Mesodermal cell (in vitro differentiated cells): ENCODE measurements around the gene RALGAPB.

Experiments used
- H3K27ac ChIP-seq: 2 replicates; pipeline ENCODE4 v1.7.0; 2013; ENCODE audit warnings: mild to moderate bottlenecking, low read depth, low read length, moderate library complexity; ENCODE audit not compliant: severe bottlenecking
- H3K36me3 ChIP-seq: 2 replicates; pipeline ENCODE4 v1.7.1; 2013; ENCODE audit warnings: mild to moderate bottlenecking, low read length, moderate library complexity; ENCODE audit not compliant: control insufficient read depth, insufficient read depth
- H3K4me1 ChIP-seq: one replicate; pipeline ENCODE4 v1.7.1; 2013; ENCODE audit warnings: mild to moderate bottlenecking, low read length; ENCODE audit not compliant: insufficient read depth, control insufficient read depth, poor library complexity, severe bottlenecking
- H3K4me3 ChIP-seq: 2 replicates; pipeline ENCODE4 v1.7.0; 2013; ENCODE audit warnings: low read length, control low read depth, mild to moderate bottlenecking; ENCODE audit not compliant: insufficient read depth, poor library complexity, severe bottlenecking; ENCODE audit errors: extremely low read depth
- H3K9me3 ChIP-seq: 2 replicates; pipeline ENCODE4 v1.7.1; 2013; ENCODE audit warnings: mild to moderate bottlenecking, low read length, moderate library complexity; ENCODE audit not compliant: control insufficient read depth
- WGBS, 2 experiments: methylation state at CpG; one replicate each; pipeline ENCODE4 v1.1.5; 2013; ENCODE audit warnings: missing lambda C conversion rate in 2 of 2; ENCODE audit not compliant: insufficient coverage in 2 of 2; 5-methylcytosine and 5-hydroxymethylcytosine counted together

The RALGAPB gene

DNA sequence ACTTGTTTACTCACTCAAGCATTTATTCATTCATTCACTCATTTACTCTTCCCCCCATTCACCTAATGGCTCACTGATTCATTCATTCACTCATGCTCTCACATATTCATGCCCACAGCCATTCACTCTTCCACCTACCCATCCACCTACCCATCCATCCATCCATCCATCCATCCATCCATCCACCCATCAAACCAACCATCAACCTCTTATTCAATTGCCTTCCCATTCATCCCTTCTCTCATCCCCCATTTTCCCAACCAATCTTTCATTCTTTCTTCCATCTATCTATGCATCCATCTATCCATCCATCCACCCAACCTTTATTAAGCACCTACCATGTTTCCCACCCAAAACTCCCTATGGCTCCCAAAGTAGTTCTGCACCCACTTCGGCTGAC is 127.4 kb downstream of the RALGAPB start:
- no peaks in the 10 kb centered on the region for H3K9me3 ChIP-seq
- peaks cover 29% of the 10 kb centered on the region for H3K4me1 ChIP-seq
- H3K4me3 ChIP-seq = no peak overlapping the region
- 100% methylated on average over 1 of the region's 1 CpG for WGBS, 2 experiments
- H3K36me3 ChIP-seq = no peaks in the 10 kb centered on the region
- no peak overlapping the region for H3K27ac ChIP-seq

GRCh38 chr20:38601216-38602184 is 128.9 kb downstream of the RALGAPB start, which contains the start of gene ARHGAP40:
ARHGAP40 (plus strand) TSS chr20:38601809.
- WGBS, 2 experiments = 35 to 38% methylated on average over 29 to 31 of the region's 42 CpGs
- Histone ChIP-seq H3K4me3 (peak within 1 kb of the TSS; percentile 36), H3K27ac (no peak within 1 kb of the TSS), H3K36me3 (no peaks in the 10 kb centered on the region), H3K9me3 (no peaks in the 10 kb centered on the region), H3K4me1 (peaks cover 37% of the 10 kb centered on the region)

- H3K36me3 ChIP-seq = no peaks in the 10 kb centered on the region
- 52 to 54% methylated on average over 3 of the region's 5 CpGs for WGBS, 2 experiments
- no peaks in the 10 kb centered on the region for H3K9me3 ChIP-seq
- no peak overlapping the region for H3K27ac ChIP-seq
- peak overlapping the region; percentile 36 for H3K4me3 ChIP-seq
- H3K4me1 ChIP-seq = peaks cover 37% of the 10 kb centered on the region
Measured at GRCh38 chr20:38602185-38602581, 129.5 kb downstream of the RALGAPB start.

DNA sequence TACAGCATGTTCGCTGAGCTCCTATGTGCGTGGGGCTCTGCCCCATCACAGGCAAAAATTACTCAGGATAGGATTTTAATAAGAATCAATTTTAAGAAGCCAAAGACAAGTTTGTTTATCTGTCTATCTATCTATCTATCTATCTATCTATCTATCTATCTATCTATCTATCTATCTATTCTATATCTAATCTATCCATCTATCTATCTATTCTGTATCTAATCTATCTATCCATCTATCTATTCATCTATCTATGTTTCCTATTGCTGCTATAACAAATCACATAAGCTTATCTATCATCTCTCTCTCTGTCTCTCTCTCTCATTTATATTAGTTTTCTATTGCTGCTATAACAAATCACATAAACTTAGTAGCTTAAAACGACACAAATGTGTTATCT is 130.6 kb downstream of the RALGAPB start:
- no peak overlapping the region for H3K4me3 ChIP-seq
- H3K4me1 ChIP-seq = peaks cover 39% of the 10 kb centered on the region
- no peaks in the 10 kb centered on the region for H3K9me3 ChIP-seq
- H3K36me3 ChIP-seq = no peaks in the 10 kb centered on the region
- 60 to 84% methylated on average over 1 to 3 of the region's 3 CpGs for WGBS, 2 experiments
- H3K27ac ChIP-seq = no peak overlapping the region

DNA sequence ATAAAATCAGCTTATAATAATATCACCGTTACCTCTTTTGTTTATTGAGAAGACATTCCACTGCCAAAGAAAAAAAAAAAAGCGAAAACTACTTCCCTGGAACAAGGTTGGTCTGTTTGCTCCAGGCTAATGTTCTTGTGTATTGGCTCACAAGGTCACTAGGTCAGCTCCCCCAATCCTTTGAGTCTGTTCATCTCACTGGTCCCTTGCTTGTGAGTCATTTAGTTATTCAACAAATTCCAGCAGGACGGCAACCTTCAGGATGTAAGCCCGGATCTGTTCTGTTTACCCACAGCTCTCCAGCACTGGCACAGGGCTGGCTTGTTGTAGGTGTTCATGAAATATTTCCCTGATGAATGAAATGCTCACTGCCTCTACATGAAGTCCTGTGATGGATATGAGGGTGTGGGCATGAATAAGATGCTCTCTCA is 132.2 kb downstream of the RALGAPB start:
- Histone ChIP-seq H3K4me3 (no peak overlapping the region), H3K27ac (peak overlapping the region; percentile 55), H3K4me1 (peaks cover 37% of the 10 kb centered on the region), H3K9me3 (no peaks in the 10 kb centered on the region), H3K36me3 (no peaks in the 10 kb centered on the region)
- no CpG with 5 or more reads among the region's 4 CpGs for WGBS, 2 experiments

DNA sequence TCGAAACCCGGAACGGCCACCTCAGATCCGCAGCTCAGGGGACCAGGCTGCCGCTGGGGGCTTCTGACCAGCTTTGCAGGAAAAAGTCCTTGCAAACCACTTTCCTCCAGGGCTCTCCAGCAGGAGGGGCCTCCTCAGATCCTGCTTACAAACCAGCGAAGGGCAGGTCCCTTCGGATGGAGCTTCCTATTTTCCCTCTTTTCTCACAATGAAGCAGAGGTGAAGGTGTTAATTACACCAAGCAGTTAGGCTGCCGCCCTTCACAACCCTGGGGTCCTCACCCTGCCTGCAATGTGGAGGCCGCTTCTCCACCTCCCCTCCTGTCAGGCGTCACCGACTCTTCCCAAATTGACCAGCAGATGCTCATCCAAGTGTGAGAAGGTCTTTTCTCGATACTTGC is 134.7 kb downstream of the RALGAPB start:
- Histone ChIP-seq H3K27ac (no peak overlapping the region), H3K9me3 (no peaks in the 10 kb centered on the region), H3K4me3 (no peak overlapping the region), H3K4me1 (peaks cover 27% of the 10 kb centered on the region), H3K36me3 (no peaks in the 10 kb centered on the region)
- 45 to 60% methylated on average over 8 to 10 of the region's 12 CpGs for WGBS, 2 experiments

- 60 to 89% methylated on average over 1 to 2 of the region's 4 CpGs for WGBS, 2 experiments
- H3K27ac ChIP-seq = no peak overlapping the region
- no peak overlapping the region for H3K4me3 ChIP-seq
- H3K36me3 ChIP-seq = no peaks in the 10 kb centered on the region
- H3K9me3 ChIP-seq = no peaks in the 10 kb centered on the region
- H3K4me1 ChIP-seq = peaks cover 27% of the 10 kb centered on the region
Measured at GRCh38 chr20:38608188-38608587, 135.5 kb downstream of the RALGAPB start.

GRCh38 chr20:38609815-38610214 is 137.2 kb downstream of the RALGAPB start:
- no peaks in the 10 kb centered on the region for H3K36me3 ChIP-seq
- H3K27ac ChIP-seq = no peak overlapping the region
- H3K4me1 ChIP-seq = peaks cover 21% of the 10 kb centered on the region
- WGBS, 2 experiments = 95 to 100% methylated on average over 2 of the region's 4 CpGs
- no peaks in the 10 kb centered on the region for H3K9me3 ChIP-seq
- H3K4me3 ChIP-seq = no peak overlapping the region

GRCh38 chr20:38610521-38610920 is 137.9 kb downstream of the RALGAPB start:
- no peak overlapping the region for H3K27ac ChIP-seq
- H3K36me3 ChIP-seq = peaks cover 3% of the 10 kb centered on the region
- peaks cover 17% of the 10 kb centered on the region for H3K4me1 ChIP-seq
- H3K4me3 ChIP-seq = no peak overlapping the region
- H3K9me3 ChIP-seq = no peaks in the 10 kb centered on the region
- 75 to 87% methylated on average over 2 to 4 of the region's 5 CpGs for WGBS, 2 experiments

GRCh38 chr20:38612751-38613515 is 140.3 kb downstream of the RALGAPB start:
- Histone ChIP-seq H3K4me3 (no peak overlapping the region), H3K4me1 (peaks cover 17% of the 10 kb centered on the region), H3K27ac (no peak overlapping the region), H3K9me3 (no peaks in the 10 kb centered on the region), H3K36me3 (peaks cover 3% of the 10 kb centered on the region)
- 81 to 85% methylated on average over 3 of the region's 5 CpGs for WGBS, 2 experiments
